Esophagus (tissue), 2 donors: ENCODE results near the gene DOCK9. TPM values are rescaled to one million over a fixed set of nuclear protein-coding genes. Genes with fewer than 3 reads are reported as not detected.

ENCODE experiments used
- H3K27ac ChIP-seq, 2 donors: one replicate each; pipeline ENCODE4 v1.5.1; 2013; ENCODE audit warnings: low read depth in 2 of 2, mild to moderate bottlenecking in 2 of 2, inconsistent platforms in 1 of 2, low read length in 1 of 2, moderate library complexity in 1 of 2
- H3K27me3 ChIP-seq, 2 donors: one replicate each; pipeline ENCODE4 v1.6.1; 2013; ENCODE audit warnings: low read length in 2 of 2, control low read depth in 1 of 2, mild to moderate bottlenecking in 1 of 2; ENCODE audit not compliant: insufficient read depth in 2 of 2, control insufficient read depth in 1 of 2
- H3K36me3 ChIP-seq, 2 donors: one replicate each; pipeline ENCODE4 v1.6.1; 2013; ENCODE audit warnings: low read length in 1 of 2; ENCODE audit not compliant: control insufficient read depth in 2 of 2, insufficient read depth in 2 of 2
- H3K4me1 ChIP-seq, 2 donors: one replicate each; pipeline ENCODE4 v1.6.1; 2013; ENCODE audit warnings: low read length in 1 of 2; ENCODE audit not compliant: control insufficient read depth in 2 of 2, insufficient read depth in 2 of 2
- H3K4me3 ChIP-seq, 2 donors: one replicate each; pipeline ENCODE4 v1.5.1; 2013; ENCODE audit warnings: low read length in 2 of 2, mild to moderate bottlenecking in 2 of 2, low read depth in 1 of 2, moderate library complexity in 1 of 2
- H3K9me3 ChIP-seq, 2 donors: one replicate each; pipeline ENCODE4 v1.6.1; 2013; ENCODE audit warnings: mild to moderate bottlenecking in 2 of 2, low read depth in 1 of 2, low read length in 1 of 2, moderate library complexity in 1 of 2; ENCODE audit not compliant: control insufficient read depth in 2 of 2, insufficient read depth in 1 of 2
- WGBS, 2 donors: extraction: QIAGEN DNeasy Blood & Tissue Kit; methylation state at CpG; one replicate each; pipeline ENCODE4 v1.1.7; 2013; 5-methylcytosine and 5-hydroxymethylcytosine counted together
- polyA plus RNA-seq, 2 donors: library from polyadenylated mRNA; stranded (reverse); fragments of 200-250 nt; gene quantifications; one replicate each; pipeline ENCODE4 v1.2.3, GENCODE V29; 2013
- donor health status: healthy with polysubstance abuse.
- donor health status: Bipolar disorder and iron deficiency.

The DOCK9 gene
- polyA plus RNA-seq, 2 donors, result 69.1 to 83.1 TPM

DNA sequence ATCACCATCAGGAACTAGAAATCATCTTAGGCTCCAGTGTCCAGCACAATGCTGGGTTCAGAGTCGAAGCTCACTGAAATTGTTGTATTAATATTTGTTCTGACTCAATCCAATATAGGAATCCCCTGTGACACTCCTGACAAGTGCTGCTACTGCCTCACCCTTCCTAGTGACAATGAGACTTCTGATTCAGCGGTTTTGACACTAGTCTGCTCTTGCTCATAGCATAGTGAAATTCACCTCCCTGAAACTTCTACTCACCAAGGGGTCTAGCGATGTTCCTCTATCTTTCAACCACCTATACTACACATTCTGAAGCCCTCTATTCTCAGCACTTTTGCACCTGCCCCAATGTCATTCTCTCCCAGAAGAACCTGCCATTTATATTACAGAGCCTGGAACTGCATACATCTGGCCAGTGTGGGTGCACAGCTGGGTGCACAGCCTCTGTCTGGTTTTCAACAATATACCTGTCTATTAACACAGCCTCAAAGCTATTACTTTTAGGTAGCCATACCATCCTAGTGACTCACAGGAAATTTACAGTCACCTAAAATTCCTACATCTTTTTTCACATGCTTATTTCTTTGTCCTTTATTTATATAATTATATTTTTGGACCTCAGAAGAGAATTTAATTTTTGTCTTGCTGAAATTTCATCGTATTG lies 88.3 kb downstream of the DOCK9 start:
- Histone ChIP-seq H3K36me3 (peaks cover 7 to 15% of the 10 kb centered on the region in 2 donors), H3K27ac (peak overlapping the region; percentile 72 to 76)
- 79% methylated on average over 4 of the region's 4 CpGs for WGBS, 2 donors

DNA sequence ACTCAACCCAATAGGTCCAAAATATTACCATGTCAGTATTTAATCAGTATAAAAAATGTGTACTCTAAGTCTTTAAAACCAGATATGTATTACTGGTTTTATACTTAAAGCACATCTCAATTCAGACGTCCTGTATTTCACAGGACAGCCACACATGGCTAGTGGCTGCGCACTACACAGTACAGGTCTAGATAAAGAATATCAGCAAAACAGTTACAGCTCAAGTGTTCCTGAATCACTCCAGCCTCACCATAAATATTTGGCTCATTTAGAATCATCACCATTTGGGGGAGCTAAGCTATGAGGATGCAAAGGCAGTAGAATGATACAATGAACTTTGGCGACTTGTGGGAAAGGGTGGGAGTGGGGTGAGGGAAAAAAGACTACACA lies 89.0 kb downstream of the DOCK9 start:
- Histone ChIP-seq H3K27me3 (no peaks in the 10 kb centered on the region), H3K4me1 (peaks cover 0 to 3% of the 10 kb centered on the region in 2 donors), H3K36me3 (peaks cover 7 to 17% of the 10 kb centered on the region in 2 donors), H3K27ac (peak overlapping the region in 1 of 2 donors; percentile 42), H3K4me3 (no peak overlapping the region), H3K9me3 (no peaks in the 10 kb centered on the region)
- 56 to 71% methylated on average over 3 of the region's 3 CpGs for WGBS, 2 donors

More for the DNA sequence above, 88.3 kb downstream of the DOCK9 start:
- Histone ChIP-seq H3K9me3 (no peaks in the 10 kb centered on the region), H3K27me3 (no peaks in the 10 kb centered on the region), H3K4me1 (peaks cover 0 to 3% of the 10 kb centered on the region in 2 donors), H3K4me3 (no peak overlapping the region)

DNA sequence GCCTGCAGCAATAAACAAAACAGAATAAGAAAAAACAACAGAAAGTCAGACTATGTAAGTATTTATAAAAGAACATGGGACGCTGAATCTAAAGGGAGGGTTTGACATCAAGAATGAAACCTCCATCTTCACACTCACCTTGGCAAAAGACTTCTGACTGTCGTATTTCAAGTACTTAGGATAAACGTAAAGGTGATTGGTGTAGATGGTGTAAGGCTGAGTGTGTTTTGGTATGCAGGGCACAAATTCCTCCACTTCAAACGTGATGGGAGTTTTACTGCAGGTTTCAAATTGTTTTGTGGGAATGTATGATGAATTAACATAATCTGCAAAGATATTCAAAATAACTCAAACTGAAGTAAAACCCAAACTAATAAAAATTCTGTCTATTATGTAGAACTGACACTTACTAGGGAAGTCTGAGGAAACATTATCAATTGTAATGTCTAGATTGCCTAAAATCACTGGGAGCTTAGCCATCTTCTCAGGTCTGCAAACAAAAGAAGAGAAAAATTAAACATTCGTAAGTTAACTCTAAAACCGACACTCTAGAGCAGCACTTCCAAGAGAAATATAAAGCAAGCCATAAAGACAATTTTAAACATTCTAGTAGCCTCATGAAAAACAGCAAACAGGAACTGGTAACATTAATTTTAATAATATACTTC lies 89.5 kb downstream of the DOCK9 start:
- Histone ChIP-seq H3K4me1 (peaks cover 0 to 3% of the 10 kb centered on the region in 2 donors), H3K36me3 (peaks cover 7 to 16% of the 10 kb centered on the region in 2 donors), H3K4me3 (no peak overlapping the region), H3K27ac (no peak overlapping the region), H3K9me3 (no peaks in the 10 kb centered on the region), H3K27me3 (no peaks in the 10 kb centered on the region)
- WGBS, 2 donors, result 87 to 88% methylated on average over 6 of the region's 6 CpGs

DNA sequence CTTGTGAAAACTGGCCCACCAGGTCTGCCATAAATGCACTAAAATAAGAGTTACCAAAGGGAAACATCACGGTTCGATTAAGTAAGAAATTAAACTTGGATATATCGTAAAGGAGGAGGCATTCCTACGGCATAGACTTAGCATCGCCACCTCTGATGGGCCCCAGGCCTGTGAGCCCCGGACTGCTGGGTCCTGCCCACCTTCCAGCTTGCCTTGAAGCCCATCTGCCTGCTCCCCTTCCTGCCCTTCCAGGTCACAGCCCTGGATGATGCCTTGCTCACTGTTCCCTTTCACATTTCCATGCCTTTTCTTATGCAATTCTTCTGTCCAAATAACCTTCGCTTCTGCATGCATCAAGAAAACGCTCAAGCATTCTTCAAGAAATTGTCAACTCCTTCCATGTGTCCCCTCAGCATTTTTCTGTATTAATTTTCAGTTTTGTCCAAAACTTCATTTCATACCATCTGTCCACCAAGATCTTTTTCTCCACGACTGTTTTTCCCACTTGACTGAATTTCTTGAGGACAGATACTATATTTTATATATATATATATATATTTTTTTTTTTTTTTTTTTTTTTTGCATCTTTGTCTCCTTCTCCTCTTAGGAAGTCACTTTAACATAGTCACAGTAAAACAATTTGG lies 91.2 kb downstream of the DOCK9 start:
- peaks cover 0 to 3% of the 10 kb centered on the region in 2 donors for H3K4me1 ChIP-seq
- peaks cover 8 to 24% of the 10 kb centered on the region in 2 donors for H3K36me3 ChIP-seq
- H3K27me3 ChIP-seq, result no peaks in the 10 kb centered on the region
- no peak overlapping the region for H3K4me3 ChIP-seq
- H3K27ac ChIP-seq, result no peak overlapping the region
- WGBS, 2 donors, result 95 to 97% methylated on average over 9 of the region's 9 CpGs
- H3K9me3 ChIP-seq, result no peaks in the 10 kb centered on the region

DNA sequence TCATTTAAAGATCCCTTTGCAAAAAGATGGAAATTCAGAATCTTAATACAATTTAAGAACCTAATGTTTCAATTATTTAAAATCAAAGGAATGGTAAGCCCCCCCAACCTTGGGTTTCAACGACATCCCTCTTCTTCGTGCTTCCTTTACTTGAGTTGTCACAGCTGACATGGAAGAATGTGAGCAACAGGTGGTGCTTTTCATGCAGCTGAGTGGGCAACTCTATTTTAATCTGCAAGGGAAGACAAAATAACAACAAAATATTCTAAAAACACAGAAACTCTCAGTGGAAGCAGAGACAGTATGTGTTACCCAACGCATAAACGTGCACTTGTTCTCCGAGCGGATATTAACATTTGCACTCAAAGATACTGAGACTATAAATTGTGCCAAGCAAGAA lies 92.3 kb downstream of the DOCK9 start:
- Histone ChIP-seq H3K4me3 (no peak overlapping the region), H3K4me1 (no peaks in the 10 kb centered on the region), H3K27me3 (no peaks in the 10 kb centered on the region), H3K36me3 (peaks cover 14 to 24% of the 10 kb centered on the region in 2 donors), H3K27ac (no peak overlapping the region), H3K9me3 (no peaks in the 10 kb centered on the region)
- WGBS, 2 donors, result 91 to 95% methylated on average over 6 of the region's 6 CpGs

DNA sequence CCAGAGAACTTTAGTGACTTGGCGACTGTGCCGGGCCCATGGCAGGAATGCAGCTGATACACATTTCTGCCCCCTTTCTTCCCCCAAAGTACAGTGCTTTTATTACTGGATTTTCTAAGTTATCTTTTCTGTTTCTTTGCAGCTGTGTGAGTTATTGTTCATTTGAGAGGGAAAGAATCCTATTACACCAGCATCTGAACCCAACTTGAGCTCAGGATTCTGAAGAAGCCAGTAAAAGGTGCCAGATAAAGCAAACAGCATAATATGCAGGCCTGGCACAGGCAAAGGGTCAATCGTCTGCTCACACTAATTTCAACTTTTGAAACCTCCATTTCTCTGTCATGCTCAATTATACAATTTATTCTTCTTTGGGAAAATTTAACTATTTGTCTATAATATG lies 93.9 kb downstream of the DOCK9 start:
- Histone ChIP-seq H3K27me3 (no peaks in the 10 kb centered on the region), H3K4me1 (no peaks in the 10 kb centered on the region), H3K9me3 (no peaks in the 10 kb centered on the region), H3K27ac (no peak overlapping the region), H3K36me3 (peaks cover 15 to 32% of the 10 kb centered on the region in 2 donors), H3K4me3 (no peak overlapping the region)
- WGBS, 2 donors, result 56 to 59% methylated on average over 3 of the region's 3 CpGs

DNA sequence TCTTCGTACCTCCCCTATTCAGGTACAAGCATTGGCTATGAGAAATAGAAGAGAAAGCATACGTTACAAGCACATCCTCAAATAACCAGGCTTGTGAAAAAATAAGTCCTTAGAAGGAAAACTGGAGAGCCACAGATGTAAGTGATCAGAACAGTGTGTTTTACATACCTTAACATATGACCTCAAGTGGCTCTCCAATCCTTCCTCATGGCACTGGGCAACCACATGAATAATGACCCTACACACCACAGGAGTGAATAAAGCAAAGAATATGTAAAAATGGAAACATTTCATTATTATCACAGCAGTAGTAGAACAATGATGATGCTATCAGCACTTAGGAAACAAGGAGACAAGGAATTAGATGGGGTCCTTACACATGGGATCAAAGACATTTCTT lies 96.5 kb downstream of the DOCK9 start:
- Histone ChIP-seq H3K4me3 (no peak overlapping the region), H3K4me1 (no peaks in the 10 kb centered on the region), H3K27me3 (no peaks in the 10 kb centered on the region), H3K9me3 (no peaks in the 10 kb centered on the region), H3K36me3 (peaks cover 15 to 35% of the 10 kb centered on the region in 2 donors), H3K27ac (no peak overlapping the region)
- WGBS, 2 donors, result 91 to 94% methylated on average over 2 of the region's 2 CpGs

DNA sequence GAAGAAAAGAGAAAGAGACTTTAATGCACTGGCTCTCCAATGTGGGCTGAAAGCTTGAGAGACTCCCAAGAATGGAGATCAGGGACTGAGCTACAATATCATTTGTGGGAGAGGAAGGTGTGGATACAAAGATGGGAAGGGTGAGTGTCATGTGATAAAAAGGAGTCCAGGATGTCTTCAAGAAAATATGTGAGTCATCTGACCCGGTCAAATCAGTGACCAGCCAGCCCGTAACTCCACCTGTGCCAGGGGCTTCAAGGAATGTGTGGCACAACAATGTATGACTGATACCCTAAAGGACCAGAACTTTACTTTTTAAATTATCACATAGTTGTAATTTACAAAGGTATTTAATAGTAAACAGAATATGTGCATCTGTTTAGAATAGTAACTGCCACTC lies 97.2 kb downstream of the DOCK9 start:
- Histone ChIP-seq H3K36me3 (peaks cover 15 to 38% of the 10 kb centered on the region in 2 donors), H3K9me3 (no peaks in the 10 kb centered on the region)

DNA sequence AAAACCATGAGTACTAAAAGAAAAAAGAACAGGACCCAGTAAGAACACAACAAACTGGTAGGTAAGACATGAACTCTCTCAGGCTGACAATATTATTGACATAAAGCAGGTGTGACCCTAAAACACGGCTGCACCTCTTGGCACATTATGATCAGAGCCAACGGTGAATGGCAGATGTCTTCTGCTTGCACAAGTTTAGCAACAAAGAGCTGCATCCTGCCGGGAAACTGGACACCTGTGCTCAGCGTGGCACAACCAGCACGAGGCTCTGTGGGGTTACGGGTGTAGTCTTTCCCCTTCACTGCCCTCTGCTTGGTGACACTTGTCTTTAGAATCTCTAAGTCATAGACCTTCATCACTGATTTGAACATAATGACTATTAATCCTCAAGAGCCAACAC lies 97.9 kb downstream of the DOCK9 start:
- 56 to 59% methylated on average over 6 of the region's 6 CpGs for WGBS, 2 donors
- no peak overlapping the region for H3K4me3 ChIP-seq
- no peak overlapping the region for H3K27ac ChIP-seq
- H3K4me1 ChIP-seq, result no peaks in the 10 kb centered on the region
- peaks cover 15 to 40% of the 10 kb centered on the region in 2 donors for H3K36me3 ChIP-seq
- H3K27me3 ChIP-seq, result no peaks in the 10 kb centered on the region
- no peaks in the 10 kb centered on the region for H3K9me3 ChIP-seq

More for the DNA sequence above, 97.2 kb downstream of the DOCK9 start:
- no peak overlapping the region for H3K27ac ChIP-seq
- no peaks in the 10 kb centered on the region for H3K4me1 ChIP-seq
- 88 to 97% methylated on average over 2 of the region's 2 CpGs for WGBS, 2 donors
- no peaks in the 10 kb centered on the region for H3K27me3 ChIP-seq
- H3K4me3 ChIP-seq, result no peak overlapping the region
